HG02943 (cell line): ENCODE data around the gene CARD18.

Experiments
- ATAC-seq: cut with Tn5 transposase; IDR thresholded peaks from one replicate; pipeline ENCODE4 v1.9.1; 2021; ENCODE audit warnings: mild to moderate bottlenecking, low read depth, moderate library complexity; ENCODE audit not compliant: unreplicated experiment

CARD18 gene, protein sequence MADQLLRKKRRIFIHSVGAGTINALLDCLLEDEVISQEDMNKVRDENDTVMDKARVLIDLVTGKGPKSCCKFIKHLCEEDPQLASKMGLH

DNA sequence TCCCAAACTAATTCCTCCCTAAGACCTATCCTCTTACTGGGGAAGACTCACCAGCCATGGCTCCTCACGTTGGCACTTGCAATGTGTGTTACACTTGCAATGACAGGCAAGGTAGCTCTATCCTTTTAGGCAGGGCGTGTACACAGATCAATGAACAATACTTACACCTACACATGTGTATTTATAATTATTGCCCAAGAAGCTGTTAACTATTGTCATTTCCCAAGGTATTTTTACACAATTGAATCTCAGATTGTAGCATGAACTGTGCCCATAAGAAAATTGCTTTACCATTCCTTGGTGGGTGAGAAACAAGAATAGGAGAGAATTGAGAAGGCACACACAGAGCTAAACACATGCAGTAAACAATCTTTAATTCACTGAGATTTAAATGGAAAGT is at the start of gene CARD18:
Gene CARD18 (minus strand): TSS at position 101 of the 400 bp plus-strand sequence. CDS start 43 bp downstream, at position 58.
- no peak for ATAC-seq

DNA sequence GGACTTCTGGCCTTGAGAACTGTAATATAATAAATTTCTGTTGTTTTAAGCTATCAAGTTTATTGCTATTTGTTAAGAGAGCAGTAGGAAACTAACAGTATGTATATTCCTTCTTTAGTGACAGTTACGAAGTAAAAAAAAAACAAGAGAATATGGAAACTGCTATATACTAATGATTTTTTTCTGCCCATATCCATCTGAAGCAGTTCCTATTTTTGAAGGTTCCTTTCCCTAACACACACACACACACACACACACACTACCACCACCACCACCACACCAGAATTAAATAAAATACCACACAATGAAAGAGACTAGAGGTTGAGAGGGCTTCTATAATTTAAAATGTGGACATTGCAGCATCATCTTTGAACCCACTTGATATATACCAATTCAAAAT is 44.4 kb upstream of the CARD18 start:
- ATAC-seq = no peak

DNA sequence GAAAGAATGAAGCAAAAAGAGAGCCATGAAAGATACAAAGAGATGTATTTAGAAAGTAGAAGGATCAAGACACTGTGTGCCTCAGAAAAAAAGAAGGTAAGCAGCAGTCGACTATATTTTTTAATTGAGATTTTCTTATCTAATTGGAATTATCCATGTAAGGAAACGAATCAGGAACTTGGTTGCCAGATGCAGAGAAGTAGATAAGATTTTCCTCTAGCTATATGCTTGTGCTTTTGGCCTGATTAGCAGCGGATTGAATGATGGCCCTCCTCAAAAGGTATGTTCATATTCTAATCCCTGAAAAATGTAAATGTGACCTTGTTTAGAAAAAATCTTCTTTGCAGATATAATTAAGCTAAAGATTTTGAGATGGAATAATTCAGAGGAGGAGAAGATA is 43.9 kb upstream of the CARD18 start:
- no peak for ATAC-seq

GRCh38 chr11:105181521-105181920 is 42.0 kb upstream of the CARD18 start:
- ATAC-seq = no peak

GRCh38 chr11:105181100-105181499 is 41.5 kb upstream of the CARD18 start:
- no peak for ATAC-seq

DNA sequence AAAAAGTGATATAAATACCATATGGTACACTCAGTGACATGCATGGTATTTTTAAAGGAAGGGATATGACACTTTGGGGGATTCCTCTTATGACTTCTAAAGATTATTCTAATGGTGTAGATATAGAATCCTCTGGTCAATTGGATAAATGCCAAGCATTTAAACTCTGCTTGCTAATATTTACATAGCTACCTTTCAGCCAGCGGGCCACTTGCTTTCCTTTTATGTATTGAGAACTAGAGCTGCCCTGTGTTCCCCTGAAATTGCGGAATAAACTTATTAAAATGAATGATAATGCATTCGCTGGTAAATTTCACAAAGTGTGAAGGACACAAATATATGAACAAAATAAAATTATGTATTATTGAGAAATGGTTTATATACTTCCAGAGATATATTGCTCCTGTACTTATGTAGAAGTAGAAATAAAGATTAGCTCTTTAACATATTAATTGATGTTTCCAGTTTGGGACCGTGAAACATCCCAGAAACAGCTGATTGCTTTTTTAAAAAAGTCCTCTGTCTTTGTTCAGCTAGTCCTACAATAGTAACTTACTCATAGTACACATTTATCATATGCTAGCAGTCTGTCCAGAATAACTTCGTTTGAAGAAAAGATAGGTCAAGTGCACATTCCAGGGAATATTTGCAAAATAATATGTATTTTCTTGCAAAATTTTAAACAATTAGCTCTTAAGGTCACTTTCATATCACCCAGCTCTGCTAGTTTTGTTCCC is 40.1 kb upstream of the CARD18 start:
- ATAC-seq = no peak

DNA sequence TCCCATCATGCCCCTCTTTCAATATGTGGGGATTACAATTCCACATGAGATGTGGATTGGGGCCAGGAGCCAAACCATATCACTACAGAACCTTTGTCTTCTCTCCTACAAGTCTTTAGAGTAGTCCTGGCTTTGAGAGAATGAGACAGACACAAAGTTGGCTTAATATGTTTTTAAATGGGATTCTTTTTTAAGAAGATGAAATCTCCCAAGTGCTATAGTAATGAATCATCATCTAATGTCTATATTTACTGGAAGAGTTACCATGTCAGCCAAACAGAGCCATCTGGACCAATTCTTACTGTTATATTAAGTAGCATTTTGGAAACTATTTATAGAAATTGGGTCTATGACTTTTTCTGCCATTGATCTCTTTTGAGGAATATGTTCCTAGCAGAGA is 38.1 kb upstream of the CARD18 start:
- ATAC-seq = no peak

GRCh38 chr11:105168457-105168856 is 28.9 kb upstream of the CARD18 start:
- no peak for ATAC-seq

- no peak for ATAC-seq
Measured at GRCh38 chr11:105167244-105167643, 27.7 kb upstream of the CARD18 start.

DNA sequence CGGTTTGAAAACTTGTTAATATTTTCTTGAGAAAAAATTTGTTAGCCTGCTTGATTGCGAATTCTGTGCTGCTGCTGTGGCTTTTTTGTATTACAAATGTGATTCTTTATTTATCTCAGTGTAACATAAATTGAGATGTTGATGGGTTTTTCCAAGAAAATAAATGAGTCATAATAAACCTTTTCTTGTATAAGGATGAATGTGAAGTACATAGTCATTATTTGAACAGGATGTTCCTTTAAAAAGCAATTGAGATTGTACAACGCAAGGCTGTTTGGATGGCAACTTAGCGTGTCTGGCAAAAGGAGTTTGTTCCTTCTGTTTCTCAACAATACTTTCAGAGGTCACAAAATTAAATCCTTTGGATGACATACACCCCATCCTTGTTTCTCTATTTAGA is 24.6 kb upstream of the CARD18 start:
- ATAC-seq = no peak

GRCh38 chr11:105162506-105162905 is 22.9 kb upstream of the CARD18 start:
- ATAC-seq = no peak

- ATAC-seq = no peak
Measured at GRCh38 chr11:105158436-105158835, 18.9 kb upstream of the CARD18 start.

DNA sequence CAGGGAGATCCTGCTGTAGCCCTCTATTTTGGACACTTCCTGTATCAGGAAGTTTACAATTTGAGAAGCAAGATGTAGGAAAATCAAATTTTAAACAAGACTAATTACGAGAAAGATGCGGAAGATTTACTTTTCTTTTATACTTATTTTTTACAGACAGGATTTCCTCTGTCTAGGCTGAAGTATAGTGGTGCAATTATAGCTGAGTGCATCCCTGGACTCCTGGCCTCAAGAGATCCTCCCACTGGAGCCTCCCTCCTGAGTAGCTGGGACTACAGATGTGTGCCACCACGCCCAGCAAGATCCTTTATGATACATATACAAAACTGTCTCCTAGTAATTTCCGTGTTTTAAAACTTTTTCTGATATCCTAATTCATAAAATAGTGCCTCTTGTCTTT is 17.2 kb upstream of the CARD18 start:
- no peak for ATAC-seq

- ATAC-seq = no peak
Measured at GRCh38 chr11:105156231-105156630, 16.7 kb upstream of the CARD18 start.

DNA sequence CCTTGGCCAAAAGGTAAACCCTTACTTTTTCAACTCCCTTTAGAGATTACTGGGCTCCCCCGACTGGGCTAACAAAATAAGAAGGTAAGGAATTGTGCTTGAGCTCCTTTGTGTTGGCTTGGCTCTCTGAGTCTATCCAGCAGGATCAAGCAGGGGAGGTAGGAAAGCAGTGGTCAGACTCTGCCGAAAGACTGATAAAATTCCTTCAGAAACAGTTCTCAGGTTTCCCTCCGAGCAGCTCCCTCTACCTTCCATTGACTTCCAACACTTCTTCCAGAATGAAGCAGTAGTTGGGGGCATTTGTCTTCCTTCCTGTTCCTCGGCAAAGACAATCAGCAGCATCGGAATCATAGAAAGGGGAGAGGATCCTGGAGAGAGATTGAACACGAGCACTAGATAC is 16.1 kb upstream of the CARD18 start:
- ATAC-seq = no peak

- ATAC-seq = no peak
Measured at GRCh38 chr11:105153392-105153791, 13.8 kb upstream of the CARD18 start.

DNA sequence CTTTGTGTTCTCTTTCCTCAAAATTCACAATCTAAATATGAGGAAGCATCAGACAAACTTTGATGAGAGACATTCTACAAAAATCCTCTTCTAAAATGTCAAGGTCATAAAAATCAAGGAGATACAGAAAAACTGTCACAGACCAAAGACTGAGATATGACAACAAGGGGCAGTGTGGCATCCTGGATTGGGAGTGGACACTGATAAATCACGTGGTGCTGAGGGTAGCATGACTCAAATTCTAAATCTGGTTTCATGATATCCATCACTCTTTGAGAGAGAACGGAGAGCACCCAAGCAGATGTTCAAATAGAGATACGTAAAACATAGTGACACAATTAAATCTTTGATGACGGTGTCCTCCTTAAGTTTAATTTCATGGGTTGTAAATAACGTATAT is 13.0 kb upstream of the CARD18 start:
- ATAC-seq = no peak

GRCh38 chr11:105152021-105152512 is 12.5 kb upstream of the CARD18 start:
- ATAC-seq = no peak

DNA sequence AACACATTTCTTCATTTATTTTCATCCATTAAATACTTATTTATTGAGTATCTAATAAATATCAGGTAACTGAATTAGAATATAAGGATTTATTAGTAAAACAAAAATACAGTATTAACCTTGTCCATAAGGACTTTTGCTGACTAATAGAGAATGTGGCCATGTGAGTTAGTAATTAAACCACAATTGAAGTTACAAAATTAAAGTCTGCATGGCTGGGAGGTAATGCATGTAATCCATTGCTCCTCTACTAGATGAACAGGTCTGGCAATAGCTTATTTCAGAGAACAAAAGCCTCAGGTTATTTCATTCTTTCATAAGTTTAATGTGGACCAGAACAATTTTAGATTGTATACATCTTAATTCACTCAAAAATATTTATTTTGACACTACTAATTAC is 9.9 kb upstream of the CARD18 start:
- ATAC-seq = no peak

- no peak for ATAC-seq
Measured at GRCh38 chr11:105148241-105148640, 8.7 kb upstream of the CARD18 start.

GRCh38 chr11:105144887-105145286 is 5.3 kb upstream of the CARD18 start:
- ATAC-seq = no peak

- ATAC-seq = no peak
Measured at GRCh38 chr11:105142167-105142566, 2.6 kb upstream of the CARD18 start.
